CD4-positive, alpha-beta memory T cell (primary cell): Measurements from ENCODE around the gene IGFBP6. TPM values are rescaled to one million over a fixed set of nuclear protein-coding genes. Genes with fewer than 3 reads are reported as not detected.

Experiments used
- CTCF ChIA-PET: fragments of 350-600 bp; sonication (Branson Sonifier 250); formaldehyde crosslinking; loops from one replicate; lab custom pipeline; 2021; ENCODE audit warnings: inconsistent platforms; ENCODE audit not compliant: partially characterized antibody; lab: Charles Lee
- POLR2A ChIA-PET: fragments of 350-600 bp; sonication (Branson Sonifier 250); formaldehyde crosslinking; loops from one replicate; lab custom pipeline; 2021; ENCODE audit not compliant: partially characterized antibody; lab: Charles Lee
- DNase-seq, 5 donors: peaks; one replicate each; pipeline versions ENCODE4 v3.0.0 to v3.0.0-alpha.2; 2020 to 2022; ENCODE audit warnings: mixed read lengths in 1 of 5
- H3K27ac ChIP-seq: one replicate; pipeline ENCODE4 v1.7.0; 2013; ENCODE audit warnings: low read depth, low read length
- H3K27me3 ChIP-seq: 2 replicates; pipeline ENCODE4 v1.7.0; 2013; ENCODE audit warnings: mild to moderate bottlenecking, low read length, moderate library complexity; ENCODE audit not compliant: insufficient read depth
- H3K36me3 ChIP-seq: 2 replicates; pipeline ENCODE4 v1.7.0; 2013; ENCODE audit warnings: mild to moderate bottlenecking, low read length, moderate library complexity; ENCODE audit not compliant: insufficient read depth
- H3K4me1 ChIP-seq: 2 replicates; pipeline ENCODE4 v1.7.0; 2013; ENCODE audit warnings: mild to moderate bottlenecking, low read length, moderate library complexity; ENCODE audit not compliant: insufficient read depth
- H3K4me3 ChIP-seq, 2 donors: one replicate each; pipeline ENCODE4 v1.7.0; 2013; ENCODE audit warnings: low read length in 2 of 2, mild to moderate bottlenecking in 1 of 2
- H3K9me3 ChIP-seq, 2 donors: one replicate each; pipeline ENCODE4 v1.7.0; 2013; ENCODE audit warnings: low read length in 2 of 2, control low read depth in 1 of 2; ENCODE audit not compliant: control insufficient read depth in 1 of 2
- H3K27ac Mint-ChIP-seq, 7 donors: one replicate each; pipeline ENCODE4 v1.8.0; 2020 to 2021; ENCODE audit warnings: mixed read lengths in 7 of 7, mild to moderate bottlenecking in 6 of 7, inconsistent platforms in 3 of 7, moderate library complexity in 3 of 7
- H3K27me3 Mint-ChIP-seq, 2 donors: one replicate each; pipeline ENCODE4 v1.8.0; 2020 to 2021; ENCODE audit warnings: mixed read lengths in 2 of 2
- H3K36me3 Mint-ChIP-seq, 2 donors: one replicate each; pipeline ENCODE4 v1.8.0; 2020 to 2021; ENCODE audit warnings: mixed read lengths in 2 of 2, inconsistent platforms in 1 of 2, mild to moderate bottlenecking in 1 of 2
- H3K4me1 Mint-ChIP-seq, 4 donors: one replicate each; pipeline ENCODE4 v1.8.0; 2020 to 2021; ENCODE audit warnings: mixed read lengths in 4 of 4, mild to moderate bottlenecking in 1 of 4
- H3K4me3 Mint-ChIP-seq, 8 donors: one replicate each; pipeline ENCODE4 v1.8.0; 2020 to 2021; ENCODE audit warnings: mixed read lengths in 8 of 8, mild to moderate bottlenecking in 7 of 8, moderate library complexity in 6 of 8, inconsistent platforms in 3 of 8
- H3K9me3 Mint-ChIP-seq, 8 donors: one replicate each; pipeline ENCODE4 v1.8.0; 2020 to 2021; ENCODE audit warnings: mixed read lengths in 8 of 8, mild to moderate bottlenecking in 5 of 8, inconsistent platforms in 3 of 8, moderate library complexity in 1 of 8
- intact Hi-C: fragments of 100-400 bp; cut with micrococcal nuclease; formaldehyde crosslinking; loops from one replicate; pipeline ENCODE4 v1.15.1; 2023
- polyA plus RNA-seq, 2 donors: library from polyadenylated mRNA; unstranded; fragments of 300-500 nt; fragmentation: Illumina TruSeq; gene quantifications; one replicate each; pipeline ENCODE4 v1.2.3, GENCODE V29; 2021
- total RNA-seq, 2 experiments: library from RNA; stranded (reverse); gene quantifications; one replicate each; pipeline ENCODE4 v1.2.3, GENCODE V29; 2021

Gene IGFBP6
- total and polyA plus RNA-seq, 4 experiments from 2014 or later, result 0.53 to 1.5 (median 0.61) TPM; not detected in 1

DNA sequence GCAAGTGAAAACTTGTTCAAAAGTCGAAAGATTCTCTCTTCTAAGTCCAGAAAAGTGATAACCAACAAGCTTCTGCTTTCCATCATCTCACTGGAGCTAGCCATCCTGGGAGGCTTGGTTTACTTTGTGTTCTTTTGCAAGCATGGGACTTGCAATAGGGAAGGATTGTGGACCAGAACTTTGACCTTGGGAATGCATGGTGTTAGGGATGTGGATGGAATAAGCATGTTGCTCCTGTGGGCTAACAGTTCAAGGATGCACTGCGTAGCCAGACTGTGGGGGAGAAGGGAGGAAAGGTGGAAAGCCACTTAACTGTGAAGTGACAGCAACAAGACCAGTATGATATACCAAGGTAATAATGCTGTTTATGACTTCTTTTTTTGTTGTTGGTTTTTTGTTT lies 34.4 kb downstream of the IGFBP6 start:
- intact Hi-C loops, result no loop called here
- Mint-ChIP-seq H3K27me3 (peaks cover 3 to 4% of the 10 kb centered on the region in 2 donors), H3K4me1 (peaks cover 0 to 4% (median 0%) of the 10 kb centered on the region in 4 donors), H3K4me3 (no peak overlapping the region), H3K27ac (no peak overlapping the region), H3K36me3 (peaks cover 0 to 1% of the 10 kb centered on the region in 2 donors), H3K9me3 (peaks cover 0 to 5% (median 1%) of the 10 kb centered on the region in 8 donors)
- Histone ChIP-seq H3K27ac (no peak overlapping the region), H3K9me3 (no peaks in the 10 kb centered on the region), H3K4me3 (no peak overlapping the region), H3K36me3 (no peaks in the 10 kb centered on the region), H3K27me3 (no peaks in the 10 kb centered on the region), H3K4me1 (no peaks in the 10 kb centered on the region)
- DNase-seq, result no peak
- CTCF ChIA-PET, result interaction anchor here (1.3 kb wide), 1 partner anchor 33 kb away, joined by 3 read pairs; no protein-coding TSS in a partner anchor
- POLR2A ChIA-PET, result no interaction called here

DNA sequence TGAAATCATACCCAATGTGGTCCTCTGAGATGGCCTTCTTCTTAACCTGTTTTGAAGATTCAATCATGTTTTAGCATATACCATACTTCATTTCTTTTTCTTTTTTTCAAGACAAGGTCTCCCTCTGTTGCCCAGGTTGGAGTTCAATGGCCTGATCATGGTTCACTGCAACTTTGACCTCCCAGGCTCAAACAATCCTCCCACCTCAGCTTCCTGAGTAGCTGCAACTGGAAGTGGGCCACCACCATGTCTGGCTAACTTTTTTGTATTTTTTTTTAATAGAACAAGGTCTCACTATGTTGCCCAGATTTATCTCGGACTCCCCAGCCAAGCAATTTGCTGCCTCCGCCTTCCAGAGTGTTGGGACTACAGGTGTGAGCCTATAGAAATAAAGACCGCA lies 36.3 kb downstream of the IGFBP6 start:
- no peaks in the 10 kb centered on the region for H3K36me3 ChIP-seq
- Mint-ChIP-seq H3K9me3 (peaks cover 0 to 14% (median 11%) of the 10 kb centered on the region in 8 donors), H3K36me3 (peaks cover 0 to 1% of the 10 kb centered on the region in 2 donors), H3K4me1 (no peaks in the 10 kb centered on the region), H3K4me3 (no peak overlapping the region), H3K27me3 (peaks cover under 1 to 6% of the 10 kb centered on the region in 2 donors), H3K27ac (peak overlapping the region in 1 of 7 donors; percentile 46)
- no peaks in the 10 kb centered on the region for H3K9me3 ChIP-seq
- intact Hi-C loops, result no loop called here
- no peak for DNase-seq
- POLR2A ChIA-PET, result no interaction called here
- no peak overlapping the region for H3K27ac ChIP-seq
- no peaks in the 10 kb centered on the region for H3K27me3 ChIP-seq
- no peak overlapping the region for H3K4me3 ChIP-seq
- no peaks in the 10 kb centered on the region for H3K4me1 ChIP-seq
- CTCF ChIA-PET, result no interaction called here

DNA sequence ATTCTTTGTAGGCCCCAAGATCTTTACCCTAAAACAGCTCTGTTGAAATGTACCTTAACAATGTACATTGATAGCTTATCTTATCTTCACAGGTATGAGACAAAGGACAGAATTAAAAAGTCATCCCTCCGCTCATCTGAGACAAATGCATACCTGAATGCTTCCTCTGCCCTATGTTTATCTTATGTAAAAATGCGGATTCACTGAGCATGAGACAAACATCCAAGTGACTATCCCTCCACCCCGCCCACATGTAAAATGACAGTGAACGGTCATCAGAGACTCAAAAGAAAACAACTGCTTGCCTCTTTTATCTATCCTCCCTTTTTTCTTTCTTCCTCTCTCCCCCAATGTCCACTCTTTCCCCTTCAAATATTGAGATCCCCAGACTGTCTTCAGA lies 45.9 kb downstream of the IGFBP6 start:
- POLR2A ChIA-PET, result no interaction called here
- CTCF ChIA-PET, result no interaction called here

DNA sequence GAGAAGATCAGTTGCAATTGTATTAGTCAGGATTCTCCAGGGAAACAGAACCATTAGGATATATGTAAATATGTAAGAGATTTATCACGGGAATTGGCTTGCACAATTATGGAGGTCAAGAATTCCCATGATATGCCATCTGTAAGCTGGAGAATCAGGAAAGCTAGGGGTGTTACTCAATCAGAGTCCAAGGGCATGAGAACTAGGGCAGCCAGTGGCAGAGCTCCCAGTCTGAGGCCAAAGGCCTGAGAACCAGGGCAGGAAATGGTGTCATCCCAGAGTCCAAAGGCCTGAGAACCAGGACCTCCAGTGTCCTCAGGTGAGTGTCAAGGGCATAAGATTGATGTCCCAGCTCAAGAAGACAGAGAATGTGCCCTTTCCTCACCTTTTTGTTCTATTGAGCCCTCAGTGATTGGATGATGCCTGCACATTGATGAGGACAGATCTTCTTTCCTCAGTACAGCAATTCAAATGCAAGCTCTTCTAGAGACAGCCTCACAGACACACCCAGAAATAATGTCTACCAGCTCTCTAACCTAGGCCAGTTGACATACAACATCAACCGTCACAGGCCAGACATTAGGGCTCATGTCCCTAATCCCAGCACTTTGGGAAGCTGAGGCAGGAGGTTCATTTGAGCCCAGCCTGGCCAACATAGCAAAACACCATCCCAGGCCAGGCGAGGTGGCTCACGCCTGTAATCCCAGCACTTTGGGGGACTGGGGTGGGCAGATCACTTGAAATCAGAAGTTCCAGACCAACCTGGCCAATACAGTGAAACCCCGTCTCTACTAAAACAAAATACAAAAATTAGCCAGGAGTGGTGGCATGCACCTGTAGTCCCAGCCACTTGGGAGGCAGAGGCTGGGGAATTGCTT lies 48.2 kb downstream of the IGFBP6 start:
- Histone ChIP-seq H3K9me3 (no peaks in the 10 kb centered on the region), H3K4me1 (no peaks in the 10 kb centered on the region), H3K36me3 (no peaks in the 10 kb centered on the region), H3K27ac (no peak overlapping the region), H3K4me3 (no peak overlapping the region), H3K27me3 (no peaks in the 10 kb centered on the region)
- H3K9me3 Mint-ChIP-seq, result no peaks in the 10 kb centered on the region
- peaks cover 0 to 1% (median 0%) of the 10 kb centered on the region in 4 donors for H3K4me1 Mint-ChIP-seq
- no peaks in the 10 kb centered on the region for H3K36me3 Mint-ChIP-seq
- no peak overlapping the region for H3K27ac Mint-ChIP-seq
- H3K27me3 Mint-ChIP-seq, result no peaks in the 10 kb centered on the region
- intact Hi-C loops, result no loop called here
- DNase-seq, result no peak
- H3K4me3 Mint-ChIP-seq, result no peak overlapping the region
- ChIA-PET CTCF (no interaction called here), POLR2A (no interaction called here)

More for the DNA sequence above, 45.9 kb downstream of the IGFBP6 start:
- Histone ChIP-seq H3K9me3 (no peaks in the 10 kb centered on the region), H3K27me3 (no peaks in the 10 kb centered on the region), H3K4me1 (no peaks in the 10 kb centered on the region), H3K27ac (no peak overlapping the region), H3K4me3 (no peak overlapping the region), H3K36me3 (no peaks in the 10 kb centered on the region)
- Mint-ChIP-seq H3K4me1 (peaks cover 0 to 1% (median 0%) of the 10 kb centered on the region in 4 donors), H3K9me3 (peaks cover 0 to 9% (median 2%) of the 10 kb centered on the region in 8 donors), H3K27me3 (peaks cover 2% of the 10 kb centered on the region in 2 donors), H3K4me3 (no peak overlapping the region), H3K36me3 (no peaks in the 10 kb centered on the region), H3K27ac (no peak overlapping the region)
- intact Hi-C loops, result no loop called here
- DNase-seq, result no peak

DNA sequence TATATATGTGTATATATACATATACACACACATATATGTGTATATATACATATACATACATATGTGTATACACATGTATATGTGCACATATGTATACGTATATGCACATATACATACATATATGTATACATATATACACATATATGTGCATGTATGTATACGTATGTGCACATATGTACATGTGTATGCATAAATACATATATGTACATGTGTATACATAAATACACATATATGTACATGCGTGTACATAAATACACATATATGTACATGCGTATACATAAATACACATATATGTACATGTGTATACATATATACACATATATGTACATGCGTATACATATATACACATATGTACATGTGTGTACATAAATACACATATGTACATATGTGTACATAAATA lies 49.7 kb downstream of the IGFBP6 start:
- no peak overlapping the region for H3K4me3 ChIP-seq
- intact Hi-C loops, result no loop called here
- Mint-ChIP-seq H3K27me3 (no peaks in the 10 kb centered on the region), H3K27ac (no peak overlapping the region), H3K4me1 (peaks cover 0 to 1% (median 0%) of the 10 kb centered on the region in 4 donors), H3K4me3 (no peak overlapping the region), H3K9me3 (no peaks in the 10 kb centered on the region), H3K36me3 (no peaks in the 10 kb centered on the region)
- H3K27me3 ChIP-seq, result no peaks in the 10 kb centered on the region
- ChIA-PET POLR2A (no interaction called here), CTCF (no interaction called here)
- DNase-seq, result no peak
- H3K9me3 ChIP-seq, result no peaks in the 10 kb centered on the region
- no peaks in the 10 kb centered on the region for H3K4me1 ChIP-seq
- H3K27ac ChIP-seq, result no peak overlapping the region
- H3K36me3 ChIP-seq, result no peaks in the 10 kb centered on the region

DNA sequence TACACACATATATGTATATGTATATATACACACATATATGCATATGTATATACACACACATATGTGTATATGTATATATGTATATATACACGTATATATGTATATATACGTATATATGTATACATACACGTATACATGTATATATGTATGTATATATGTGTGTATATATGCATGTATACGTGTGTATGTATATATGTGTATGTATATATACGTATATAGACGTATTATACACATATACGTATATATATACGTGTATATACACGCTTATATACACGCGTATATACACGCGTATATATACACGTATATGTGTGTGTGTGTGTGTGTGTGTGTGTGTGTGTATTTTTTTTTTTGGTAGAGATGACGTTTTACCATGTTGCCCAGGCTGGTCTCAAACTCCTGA lies 50.2 kb downstream of the IGFBP6 start:
- Mint-ChIP-seq H3K27ac (no peak overlapping the region), H3K4me1 (peaks cover 0 to 1% (median 0%) of the 10 kb centered on the region in 4 donors), H3K4me3 (no peak overlapping the region), H3K27me3 (no peaks in the 10 kb centered on the region), H3K36me3 (no peaks in the 10 kb centered on the region), H3K9me3 (no peaks in the 10 kb centered on the region)
- Histone ChIP-seq H3K4me1 (no peaks in the 10 kb centered on the region), H3K27me3 (no peaks in the 10 kb centered on the region), H3K36me3 (no peaks in the 10 kb centered on the region), H3K27ac (no peak overlapping the region), H3K9me3 (no peaks in the 10 kb centered on the region), H3K4me3 (no peak overlapping the region)
- intact Hi-C loops, result no loop called here
- ChIA-PET CTCF (no interaction called here), POLR2A (no interaction called here)
- DNase-seq, result no peak

DNA sequence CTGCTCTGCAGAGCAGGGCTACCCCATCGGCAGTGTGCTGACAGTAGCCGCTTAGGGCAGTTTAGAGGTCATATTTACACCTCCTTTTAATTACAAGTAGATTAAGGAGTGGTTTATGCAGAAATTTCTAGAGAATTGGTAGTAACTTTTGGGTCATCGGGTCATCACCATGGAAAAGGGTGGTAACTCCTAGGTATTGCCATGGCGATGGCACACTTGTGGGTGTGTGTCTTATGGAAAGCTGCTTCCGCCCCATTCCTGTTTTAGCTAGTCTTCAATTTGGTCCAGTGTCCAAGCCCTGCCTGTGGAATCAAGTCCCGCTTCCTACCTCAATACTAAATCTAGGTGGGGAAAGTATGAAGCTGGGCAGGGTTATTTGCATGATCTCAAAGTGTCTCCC lies 53.6 kb downstream of the IGFBP6 start:
- H3K27me3 ChIP-seq, result no peaks in the 10 kb centered on the region
- H3K36me3 Mint-ChIP-seq, result no peaks in the 10 kb centered on the region
- intact Hi-C loops, result no loop called here
- H3K27ac ChIP-seq, result no peak overlapping the region
- no peaks in the 10 kb centered on the region for H3K9me3 ChIP-seq
- H3K9me3 Mint-ChIP-seq, result no peaks in the 10 kb centered on the region
- no peak overlapping the region for H3K4me3 ChIP-seq
- H3K4me1 ChIP-seq, result no peaks in the 10 kb centered on the region
- H3K36me3 ChIP-seq, result no peaks in the 10 kb centered on the region
- no peak overlapping the region for H3K4me3 Mint-ChIP-seq
- ChIA-PET POLR2A (no interaction called here), CTCF (interaction anchor here (0.6 to 2.3 kb wide), 3 partner anchors 9 to 85 kb away, joined by 3 to 6 read pairs (median 3); no protein-coding TSS in a partner anchor)
- no peaks in the 10 kb centered on the region for H3K4me1 Mint-ChIP-seq
- DNase-seq, result no peak
- H3K27ac Mint-ChIP-seq, result no peak overlapping the region
- H3K27me3 Mint-ChIP-seq, result no peaks in the 10 kb centered on the region
